Stimulated activated CD4-positive, alpha-beta T cell treated with anti-CD3 and anti-CD28 coated beads, Interleukin-4, amount 100 ng/mL, for 24 hours (primary cell): ENCODE results near the gene SDC3.

Experiments used
- DNase-seq: peaks from one replicate; pipeline ENCODE4 v3.0.0-alpha.2; 2020

The SDC3 gene

GRCh38 chr1:30904191-30904961 lies 4.2 kb downstream of the SDC3 start:
- DNase-seq, result no peak

DNA sequence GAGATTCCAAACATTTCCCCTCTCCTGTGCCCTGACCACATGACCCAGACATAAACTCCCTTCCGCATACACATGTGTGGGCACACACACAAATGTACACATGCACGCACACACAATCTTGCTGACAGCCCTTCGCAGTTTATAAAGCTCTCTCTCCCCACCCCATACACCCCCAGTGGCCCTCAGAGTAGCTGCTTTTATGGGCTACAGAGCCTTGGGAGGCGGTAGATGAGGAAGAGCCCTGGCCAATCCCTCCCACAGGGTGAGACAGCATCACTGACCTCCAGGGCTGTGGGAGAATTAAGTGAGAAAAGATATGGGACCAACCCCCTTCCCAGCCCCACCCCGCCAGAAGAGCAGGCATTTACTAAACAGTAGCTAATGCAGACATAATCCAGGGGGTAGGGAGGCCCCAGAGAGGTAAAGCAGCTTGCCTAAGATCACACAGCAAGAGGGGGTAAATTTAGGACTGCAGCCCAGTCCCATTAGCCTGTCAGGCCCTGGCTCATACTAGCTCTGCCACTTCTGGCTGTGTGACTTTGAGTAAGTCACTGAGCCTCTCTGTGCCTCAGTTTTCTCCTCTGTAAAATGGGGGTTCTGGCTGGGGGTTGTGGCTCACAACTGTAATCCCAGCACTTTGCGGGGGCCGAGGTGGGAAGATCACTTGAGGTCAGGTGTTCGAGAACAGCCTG lies 5.1 kb downstream of the SDC3 start:
- DNase-seq, result no peak

DNA sequence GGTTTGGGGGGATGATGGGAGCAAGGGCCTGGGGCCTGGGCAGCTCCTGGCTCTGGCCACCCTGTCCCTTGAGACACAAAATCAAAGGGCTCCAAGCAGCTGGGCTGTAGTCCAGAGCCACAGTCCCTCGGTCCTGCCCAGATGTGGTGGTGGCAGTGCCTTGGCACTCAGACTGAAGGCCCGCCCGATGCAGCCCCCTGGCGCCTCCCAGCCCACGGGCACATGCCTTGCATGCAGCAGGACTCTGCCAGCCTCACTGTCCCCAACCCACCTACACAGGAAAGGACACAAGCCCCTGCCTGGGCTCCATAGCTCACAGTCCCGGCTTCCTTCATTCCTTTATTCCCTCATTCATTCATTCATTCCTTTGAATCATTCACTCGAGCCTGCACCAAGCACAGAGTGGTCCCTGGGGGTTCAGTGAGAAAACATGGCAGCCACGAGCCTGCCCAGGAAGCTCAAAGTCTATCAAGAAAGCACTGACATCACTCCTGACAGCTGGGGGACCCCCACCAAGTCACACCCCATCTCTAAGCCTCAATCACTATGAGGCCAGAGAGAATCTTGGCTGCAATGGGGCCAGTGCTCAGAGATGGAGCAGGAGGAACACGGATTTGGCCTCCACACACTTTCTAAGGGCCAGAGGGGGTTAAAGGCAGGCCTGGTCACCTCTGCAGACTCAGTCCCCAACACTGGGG lies 5.8 kb downstream of the SDC3 start:
- no peak for DNase-seq

GRCh38 chr1:30901798-30902581 lies 6.6 kb downstream of the SDC3 start:
- DNase-seq, result no peak

DNA sequence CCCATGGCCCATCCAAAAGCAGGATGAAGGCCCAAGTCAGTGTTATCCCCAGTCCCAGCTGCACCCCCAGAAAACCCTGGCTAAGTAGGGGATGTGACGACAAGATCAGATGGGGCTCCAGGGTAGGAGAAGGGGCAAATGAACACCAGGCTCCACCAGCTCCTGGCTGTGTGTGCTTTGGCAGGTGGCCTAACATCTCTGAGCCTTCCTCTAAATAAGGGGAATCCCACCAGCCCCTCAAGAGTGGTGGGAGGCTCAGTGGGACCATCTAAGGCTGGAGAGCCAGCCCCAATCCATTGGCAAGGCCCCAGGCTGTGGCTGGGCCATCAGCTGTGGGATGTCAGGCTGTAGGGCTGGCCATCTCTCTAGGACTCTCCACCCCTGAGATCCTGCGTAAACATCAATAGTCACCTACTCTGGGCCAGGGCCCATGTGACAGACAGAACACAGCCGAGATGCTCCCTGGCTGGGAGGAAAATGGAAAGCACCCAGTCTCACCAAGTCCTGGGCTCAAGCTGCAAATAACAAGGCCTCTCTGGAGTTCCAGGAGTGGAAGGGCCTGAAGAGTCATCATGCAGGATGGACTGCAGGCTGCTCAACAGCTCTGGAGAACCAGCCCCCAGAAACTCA lies 7.5 kb downstream of the SDC3 start:
- no peak for DNase-seq

GRCh38 chr1:30900486-30900885 lies 8.1 kb downstream of the SDC3 start:
- DNase-seq, result no peak

- DNase-seq, result no peak
Observed at GRCh38 chr1:30899577-30900389, 8.8 kb downstream of the SDC3 start.

- no peak for DNase-seq
Observed at GRCh38 chr1:30898031-30898815, 10.3 kb downstream of the SDC3 start.

GRCh38 chr1:30896905-30897304 lies 11.7 kb downstream of the SDC3 start:
- no peak for DNase-seq

GRCh38 chr1:30895944-30896660 lies 12.5 kb downstream of the SDC3 start:
- DNase-seq, result no peak

- DNase-seq, result no peak
Observed at GRCh38 chr1:30895382-30895943, 13.1 kb downstream of the SDC3 start.

GRCh38 chr1:30894508-30894973 lies 14.0 kb downstream of the SDC3 start:
- no peak for DNase-seq

GRCh38 chr1:30893776-30894507 lies 14.6 kb downstream of the SDC3 start:
- no peak for DNase-seq

GRCh38 chr1:30892671-30893073 lies 15.9 kb downstream of the SDC3 start:
- no peak for DNase-seq

DNA sequence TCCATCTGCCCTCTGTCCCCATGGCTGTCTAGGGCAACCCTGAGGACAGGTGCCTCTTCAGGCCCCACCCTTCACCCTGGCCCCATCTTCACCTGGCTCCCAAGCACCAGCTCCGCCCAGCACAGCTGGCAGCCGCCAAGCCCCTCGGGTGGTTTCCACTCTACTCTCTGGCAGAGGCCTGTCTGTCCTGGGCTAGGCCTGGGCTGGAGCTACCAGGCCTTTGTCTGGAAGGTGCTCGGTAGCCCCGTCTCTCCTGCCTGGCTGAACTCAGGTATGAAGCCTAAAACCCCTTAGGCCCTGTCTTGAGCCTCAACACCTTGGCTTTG lies 17.4 kb downstream of the SDC3 start:
- no peak for DNase-seq

DNA sequence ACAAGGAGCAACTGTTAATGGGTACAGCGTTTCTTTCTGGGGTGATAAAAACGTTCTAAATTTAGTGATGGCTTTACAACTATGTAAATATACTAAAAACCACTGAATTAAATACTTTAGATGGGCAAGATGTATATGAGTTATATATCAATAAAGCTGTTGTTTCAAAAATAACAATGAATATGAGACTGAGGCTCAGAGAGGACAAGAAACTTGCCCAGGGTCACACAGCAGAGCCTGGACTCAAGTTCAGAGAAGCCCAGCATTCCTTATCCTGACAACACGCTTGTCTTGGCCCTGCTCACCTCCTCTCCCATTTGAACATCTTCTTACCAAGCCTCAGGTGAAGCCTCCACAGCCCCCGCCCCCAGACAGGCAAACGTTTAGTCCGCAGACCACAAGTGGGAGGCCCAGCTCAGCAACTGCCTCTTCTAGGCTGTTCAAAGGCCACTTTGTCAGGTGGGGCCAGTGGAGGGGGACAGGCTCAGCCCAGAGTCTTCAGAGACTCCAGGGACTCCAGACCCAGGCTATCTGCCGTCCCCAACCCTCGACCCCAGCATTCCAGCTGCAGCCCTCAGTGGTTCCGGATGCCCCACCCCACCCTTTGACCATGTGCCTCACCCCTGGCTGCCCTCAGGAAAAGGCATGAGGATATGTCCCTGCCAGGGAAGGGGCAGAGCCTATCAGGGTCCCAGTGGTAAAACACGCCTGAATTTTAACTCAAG lies 17.9 kb downstream of the SDC3 start:
- DNase-seq, result no peak

- no peak for DNase-seq
Observed at GRCh38 chr1:30889511-30889910, 19.0 kb downstream of the SDC3 start.

DNA sequence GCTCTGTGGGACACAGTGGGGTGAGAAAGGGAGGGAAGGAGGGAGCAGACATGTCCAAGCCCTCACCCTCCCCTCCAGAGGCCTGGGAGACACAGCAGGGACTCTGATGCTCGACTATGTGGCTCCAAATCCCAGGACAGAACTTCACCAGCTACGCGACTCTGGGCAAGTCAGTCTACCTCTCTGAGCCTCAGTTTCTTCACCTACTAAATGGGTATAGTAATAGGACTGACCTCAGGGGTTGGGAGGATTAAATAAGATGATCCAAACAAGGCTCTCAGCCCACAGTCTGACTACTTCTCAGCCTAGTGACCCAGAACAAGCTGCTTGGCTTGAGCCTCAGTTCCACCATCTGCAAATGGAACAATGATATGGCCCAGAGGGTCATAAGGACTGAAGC lies 19.6 kb downstream of the SDC3 start:
- DNase-seq, result no peak
